Measurements from ENCODE around the gene FLT3. TPM values are rescaled to one million over a fixed set of nuclear protein-coding genes. Genes with fewer than 3 reads are reported as not detected.

Gene FLT3
- total and polyA plus RNA-seq, 10 of the 15 experiments (the other 5 are each of a cell fraction or from before 2014, with no cell fraction given) = 0.04 to 0.19 (median 0.11) TPM; not detected in 1

- TF ChIP-seq, protein P1, sequence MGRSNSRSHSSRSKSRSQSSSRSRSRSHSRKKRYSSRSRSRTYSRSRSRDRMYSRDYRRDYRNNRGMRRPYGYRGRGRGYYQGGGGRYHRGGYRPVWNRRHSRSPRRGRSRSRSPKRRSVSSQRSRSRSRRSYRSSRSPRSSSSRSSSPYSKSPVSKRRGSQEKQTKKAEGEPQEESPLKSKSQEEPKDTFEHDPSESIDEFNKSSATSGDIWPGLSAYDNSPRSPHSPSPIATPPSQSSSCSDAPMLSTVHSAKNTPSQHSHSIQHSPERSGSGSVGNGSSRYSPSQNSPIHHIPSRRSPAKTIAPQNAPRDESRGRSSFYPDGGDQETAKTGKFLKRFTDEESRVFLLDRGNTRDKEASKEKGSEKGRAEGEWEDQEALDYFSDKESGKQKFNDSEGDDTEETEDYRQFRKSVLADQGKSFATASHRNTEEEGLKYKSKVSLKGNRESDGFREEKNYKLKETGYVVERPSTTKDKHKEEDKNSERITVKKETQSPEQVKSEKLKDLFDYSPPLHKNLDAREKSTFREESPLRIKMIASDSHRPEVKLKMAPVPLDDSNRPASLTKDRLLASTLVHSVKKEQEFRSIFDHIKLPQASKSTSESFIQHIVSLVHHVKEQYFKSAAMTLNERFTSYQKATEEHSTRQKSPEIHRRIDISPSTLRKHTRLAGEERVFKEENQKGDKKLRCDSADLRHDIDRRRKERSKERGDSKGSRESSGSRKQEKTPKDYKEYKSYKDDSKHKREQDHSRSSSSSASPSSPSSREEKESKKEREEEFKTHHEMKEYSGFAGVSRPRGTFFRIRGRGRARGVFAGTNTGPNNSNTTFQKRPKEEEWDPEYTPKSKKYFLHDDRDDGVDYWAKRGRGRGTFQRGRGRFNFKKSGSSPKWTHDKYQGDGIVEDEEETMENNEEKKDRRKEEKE (IDR thresholded peaks at IDR 0.05) = no peak
- TF ChIP-seq HSF1 (IDR thresholded peaks at IDR 0.05; ENCODE audit: low read depth, low read length) (no peak), MEF2B (IDR thresholded peaks at IDR 0.05; ENCODE audit: partially characterized antibody, poor library complexity, severe bottlenecking) (no peak), ZBTB4 (CRISPR knock-in tag; IDR thresholded peaks at IDR 0.05) (no peak), ZBTB33 (IDR thresholded peaks at IDR 0.05) (no peak), BACH1 (IDR thresholded peaks at IDR 0.05; ENCODE audit: borderline replicate concordance) (no peak), EED (IDR thresholded peaks at IDR 0.05; ENCODE audit: low read depth) (no peak), E2F4 (IDR thresholded peaks at IDR 0.05; ENCODE audit: low read depth, low read length) (no peak), IKZF1 (conservative IDR thresholded peaks at IDR 0.05) (0 out of 2 replicates have a peak, but pooled peaks have one; percentile 14), ZNF274 (IDR thresholded peaks at IDR 0.05; ENCODE audit: insufficient read depth, insufficient read length) (no peak)
- TF ChIP-seq, protein P2, sequence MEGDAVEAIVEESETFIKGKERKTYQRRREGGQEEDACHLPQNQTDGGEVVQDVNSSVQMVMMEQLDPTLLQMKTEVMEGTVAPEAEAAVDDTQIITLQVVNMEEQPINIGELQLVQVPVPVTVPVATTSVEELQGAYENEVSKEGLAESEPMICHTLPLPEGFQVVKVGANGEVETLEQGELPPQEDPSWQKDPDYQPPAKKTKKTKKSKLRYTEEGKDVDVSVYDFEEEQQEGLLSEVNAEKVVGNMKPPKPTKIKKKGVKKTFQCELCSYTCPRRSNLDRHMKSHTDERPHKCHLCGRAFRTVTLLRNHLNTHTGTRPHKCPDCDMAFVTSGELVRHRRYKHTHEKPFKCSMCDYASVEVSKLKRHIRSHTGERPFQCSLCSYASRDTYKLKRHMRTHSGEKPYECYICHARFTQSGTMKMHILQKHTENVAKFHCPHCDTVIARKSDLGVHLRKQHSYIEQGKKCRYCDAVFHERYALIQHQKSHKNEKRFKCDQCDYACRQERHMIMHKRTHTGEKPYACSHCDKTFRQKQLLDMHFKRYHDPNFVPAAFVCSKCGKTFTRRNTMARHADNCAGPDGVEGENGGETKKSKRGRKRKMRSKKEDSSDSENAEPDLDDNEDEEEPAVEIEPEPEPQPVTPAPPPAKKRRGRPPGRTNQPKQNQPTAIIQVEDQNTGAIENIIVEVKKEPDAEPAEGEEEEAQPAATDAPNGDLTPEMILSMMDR (IDR thresholded peaks at IDR 0.05 in 2 of 3, conservative IDR thresholded peaks at IDR 0.05 in 1 of 3; ENCODE audit: control insufficient read depth in 2 of 3, extremely low read depth in 1 of 3, insufficient read depth in 1 of 3, low read depth in 3 of 3, low read length in 3 of 3) = no peak
- TF ChIP-seq, protein P3, sequence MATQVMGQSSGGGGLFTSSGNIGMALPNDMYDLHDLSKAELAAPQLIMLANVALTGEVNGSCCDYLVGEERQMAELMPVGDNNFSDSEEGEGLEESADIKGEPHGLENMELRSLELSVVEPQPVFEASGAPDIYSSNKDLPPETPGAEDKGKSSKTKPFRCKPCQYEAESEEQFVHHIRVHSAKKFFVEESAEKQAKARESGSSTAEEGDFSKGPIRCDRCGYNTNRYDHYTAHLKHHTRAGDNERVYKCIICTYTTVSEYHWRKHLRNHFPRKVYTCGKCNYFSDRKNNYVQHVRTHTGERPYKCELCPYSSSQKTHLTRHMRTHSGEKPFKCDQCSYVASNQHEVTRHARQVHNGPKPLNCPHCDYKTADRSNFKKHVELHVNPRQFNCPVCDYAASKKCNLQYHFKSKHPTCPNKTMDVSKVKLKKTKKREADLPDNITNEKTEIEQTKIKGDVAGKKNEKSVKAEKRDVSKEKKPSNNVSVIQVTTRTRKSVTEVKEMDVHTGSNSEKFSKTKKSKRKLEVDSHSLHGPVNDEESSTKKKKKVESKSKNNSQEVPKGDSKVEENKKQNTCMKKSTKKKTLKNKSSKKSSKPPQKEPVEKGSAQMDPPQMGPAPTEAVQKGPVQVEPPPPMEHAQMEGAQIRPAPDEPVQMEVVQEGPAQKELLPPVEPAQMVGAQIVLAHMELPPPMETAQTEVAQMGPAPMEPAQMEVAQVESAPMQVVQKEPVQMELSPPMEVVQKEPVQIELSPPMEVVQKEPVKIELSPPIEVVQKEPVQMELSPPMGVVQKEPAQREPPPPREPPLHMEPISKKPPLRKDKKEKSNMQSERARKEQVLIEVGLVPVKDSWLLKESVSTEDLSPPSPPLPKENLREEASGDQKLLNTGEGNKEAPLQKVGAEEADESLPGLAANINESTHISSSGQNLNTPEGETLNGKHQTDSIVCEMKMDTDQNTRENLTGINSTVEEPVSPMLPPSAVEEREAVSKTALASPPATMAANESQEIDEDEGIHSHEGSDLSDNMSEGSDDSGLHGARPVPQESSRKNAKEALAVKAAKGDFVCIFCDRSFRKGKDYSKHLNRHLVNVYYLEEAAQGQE (IDR thresholded peaks at IDR 0.05; ENCODE audit: low read depth, low read length) = no peak
Measured at GRCh38 chr13:28136916-28137315, 36.5 kb upstream of the FLT3 start (continued).
